Stimulated activated effector memory CD8-positive, alpha-beta T cell treated with anti-CD3 and anti-CD28 coated beads, Interleukin-12 subunit alpha, Interleukin-12 subunit beta, amount 100 ng/mL, for 72 hours (primary cell): ENCODE data around the gene DGKB.

Experiments
- ATAC-seq: fragments of 150-1000 bp; cut with Tn5 transposase; 2 replicates; pipeline ENCODE4 v1.10.0; 2021
- DNase-seq, 2 donors: peaks; one replicate each; pipeline ENCODE4 v3.0.0; 2021 to 2022; ENCODE audit warnings: low spot score in 2 of 2
- H3K27ac Mint-ChIP-seq: one replicate; pipeline ENCODE4 v1.8.0; 2022; ENCODE audit warnings: mild to moderate bottlenecking, mixed read lengths
- H3K36me3 Mint-ChIP-seq: one replicate; pipeline ENCODE4 v1.8.0; 2022; ENCODE audit warnings: mild to moderate bottlenecking, mixed read lengths
- H3K4me1 Mint-ChIP-seq: one replicate; pipeline ENCODE4 v1.8.0; 2022; ENCODE audit warnings: mixed read lengths
- H3K4me3 Mint-ChIP-seq: one replicate; pipeline ENCODE4 v1.8.0; 2022; ENCODE audit warnings: mild to moderate bottlenecking, mixed read lengths
- H3K9me3 Mint-ChIP-seq: one replicate; pipeline ENCODE4 v1.8.0; 2022; ENCODE audit warnings: mixed read lengths

Gene DGKB

DNA sequence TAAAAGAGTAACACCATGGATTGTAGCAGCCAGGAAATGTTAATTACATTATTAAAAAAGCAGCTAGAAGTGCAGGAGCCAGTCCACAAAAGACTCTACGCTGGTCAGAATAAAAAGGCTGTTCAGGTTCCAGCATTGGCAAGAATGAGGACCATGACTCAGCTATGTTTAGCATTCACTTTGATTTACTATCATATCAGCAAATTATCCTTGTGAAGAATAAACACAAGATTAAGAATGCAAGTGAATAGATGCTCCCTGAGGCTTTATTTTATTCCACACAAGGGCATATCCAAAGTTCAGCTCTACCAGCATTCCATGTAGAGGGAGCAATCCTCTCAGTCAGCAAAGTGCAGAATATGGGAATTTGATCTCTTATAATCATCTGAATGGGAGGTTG is 13.6 kb downstream of the DGKB start:
- no peak overlapping the region for H3K4me3 Mint-ChIP-seq
- no peaks in the 10 kb centered on the region for H3K4me1 Mint-ChIP-seq
- DNase-seq (no peak), ATAC-seq (no peak)
- H3K27ac Mint-ChIP-seq = no peak overlapping the region
- peaks cover 10% of the 10 kb centered on the region for H3K9me3 Mint-ChIP-seq
- no peaks in the 10 kb centered on the region for H3K36me3 Mint-ChIP-seq

DNA sequence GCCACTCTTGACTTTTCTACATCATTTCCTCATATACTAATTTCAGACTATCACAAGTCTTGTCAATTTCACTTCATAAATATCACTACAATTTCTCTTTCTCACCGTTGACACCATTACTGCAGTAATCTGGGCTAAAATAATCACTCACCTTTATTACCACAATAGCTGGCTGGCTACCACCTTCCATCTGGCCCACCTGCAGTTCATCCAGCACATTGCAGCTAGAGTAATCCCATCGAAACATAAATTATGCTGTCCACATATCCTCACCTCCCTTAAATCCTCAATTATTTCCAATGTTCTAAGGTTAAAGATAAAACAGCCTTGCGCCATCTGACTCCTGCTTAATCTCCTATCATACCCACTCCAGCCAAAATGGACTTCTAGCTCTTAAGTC is 16.0 kb downstream of the DGKB start:
- H3K4me1 Mint-ChIP-seq = no peaks in the 10 kb centered on the region
- no peaks in the 10 kb centered on the region for H3K36me3 Mint-ChIP-seq
- DNase-seq (no peak), ATAC-seq (no peak)
- H3K9me3 Mint-ChIP-seq = peaks cover 3% of the 10 kb centered on the region
- no peak overlapping the region for H3K27ac Mint-ChIP-seq
- H3K4me3 Mint-ChIP-seq = no peak overlapping the region

DNA sequence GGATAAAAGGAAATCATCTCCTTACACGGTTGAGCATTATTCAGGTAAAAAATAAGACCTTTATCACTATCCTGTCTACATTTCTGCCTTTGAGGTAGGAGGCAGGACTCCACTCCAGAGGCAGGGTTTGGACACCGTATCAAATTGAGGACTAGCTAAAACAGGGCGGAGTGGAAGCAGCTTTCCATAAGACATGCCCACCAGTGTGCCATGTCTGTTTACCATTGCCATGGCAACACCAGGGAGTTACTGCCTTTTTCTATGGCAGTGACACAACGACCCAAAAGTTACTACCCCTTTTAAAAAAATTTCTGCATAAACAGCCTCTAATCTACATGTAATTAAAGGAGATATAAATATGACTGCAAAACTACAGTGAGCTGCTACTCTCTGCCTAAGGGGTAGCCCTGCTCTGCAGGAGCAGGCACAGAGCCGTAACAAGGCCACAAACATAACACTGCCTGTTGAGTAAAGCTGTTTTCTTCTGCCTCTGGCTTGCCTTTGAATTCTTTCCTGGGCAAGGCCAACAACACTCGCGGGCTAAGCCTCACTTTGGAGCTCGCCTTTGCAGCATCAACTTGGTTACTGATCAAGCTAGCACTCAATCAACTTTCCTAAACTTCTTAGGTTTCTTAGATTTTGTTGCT is 26.5 kb downstream of the DGKB start:
- Mint-ChIP-seq H3K27ac (no peak overlapping the region), H3K9me3 (peaks cover 3% of the 10 kb centered on the region)

DNA sequence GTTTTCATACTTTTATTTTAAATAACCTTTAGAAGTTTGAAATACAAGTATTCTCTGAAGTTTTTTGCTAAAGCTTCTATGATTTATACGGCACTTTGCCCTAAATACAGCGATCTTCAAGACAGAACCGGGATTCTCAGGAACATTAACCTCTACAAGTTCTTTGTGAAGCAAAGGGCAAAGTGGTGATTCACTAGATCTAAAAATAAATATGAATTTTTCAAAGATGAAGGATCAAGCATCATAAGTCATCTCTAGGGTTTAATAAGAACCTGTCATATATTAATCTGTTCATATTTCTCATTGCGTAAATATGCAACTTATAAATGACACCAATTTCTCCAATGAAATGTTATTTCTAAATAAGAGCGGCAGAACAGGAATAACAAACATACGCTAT is 30.7 kb downstream of the DGKB start:
- Mint-ChIP-seq H3K27ac (no peak overlapping the region), H3K4me1 (no peaks in the 10 kb centered on the region), H3K4me3 (no peak overlapping the region), H3K36me3 (no peaks in the 10 kb centered on the region), H3K9me3 (peaks cover 2% of the 10 kb centered on the region)
- DNase-seq (no peak), ATAC-seq (no peak)

More for the DNA sequence above, 26.5 kb downstream of the DGKB start:
- Mint-ChIP-seq H3K4me3 (no peak overlapping the region), H3K4me1 (no peaks in the 10 kb centered on the region), H3K36me3 (no peaks in the 10 kb centered on the region)
- no peak for DNase-seq
- ATAC-seq = no peak

DNA sequence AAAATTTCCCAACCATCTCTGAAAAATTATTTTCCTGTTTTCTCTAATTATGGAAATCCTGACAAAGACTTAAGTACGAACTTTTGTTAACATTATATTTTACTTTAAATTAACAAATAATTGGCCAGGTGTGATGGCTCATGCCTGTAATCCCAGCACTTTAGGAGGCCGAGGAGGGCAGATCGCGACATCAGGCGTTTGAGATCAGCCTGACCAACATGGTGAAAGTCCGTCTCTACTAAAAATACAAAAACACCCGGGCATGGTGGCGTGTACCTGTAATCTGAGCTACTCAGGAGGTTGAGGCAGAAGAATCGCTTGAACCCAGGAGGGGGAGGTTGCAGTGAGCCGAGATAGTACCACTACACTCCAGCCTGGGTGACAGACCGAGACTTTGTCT is 32.2 kb downstream of the DGKB start:
- H3K27ac Mint-ChIP-seq = no peak overlapping the region

DNA sequence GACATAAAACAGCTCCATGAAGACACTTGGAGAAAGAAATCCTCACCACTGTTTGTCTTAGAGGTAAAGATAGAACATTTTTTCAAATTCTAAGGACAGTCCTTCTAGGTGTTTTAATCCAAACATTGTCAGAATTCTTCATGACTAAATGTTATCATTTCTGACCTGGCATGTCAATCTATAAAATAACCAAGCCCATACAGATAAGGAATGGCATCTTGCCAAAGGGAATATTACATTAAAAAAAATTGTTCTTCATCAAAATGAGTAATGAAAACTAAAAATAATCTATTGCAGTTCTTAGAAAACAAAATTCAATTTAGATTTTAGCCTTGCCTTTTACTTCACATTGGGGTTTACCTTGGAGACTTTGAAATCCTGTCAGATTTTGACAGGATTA is 33.6 kb downstream of the DGKB start:
- Mint-ChIP-seq H3K9me3 (peaks cover 2% of the 10 kb centered on the region), H3K4me3 (no peak overlapping the region), H3K27ac (no peak overlapping the region), H3K4me1 (no peaks in the 10 kb centered on the region), H3K36me3 (no peaks in the 10 kb centered on the region)
- DNase-seq (no peak), ATAC-seq (no peak)

More for the DNA sequence above, 32.2 kb downstream of the DGKB start:
- DNase-seq = no peak
- no peaks in the 10 kb centered on the region for H3K36me3 Mint-ChIP-seq
- ATAC-seq = no peak
- H3K4me1 Mint-ChIP-seq = no peaks in the 10 kb centered on the region
- H3K4me3 Mint-ChIP-seq = no peak overlapping the region
- peaks cover 2% of the 10 kb centered on the region for H3K9me3 Mint-ChIP-seq

DNA sequence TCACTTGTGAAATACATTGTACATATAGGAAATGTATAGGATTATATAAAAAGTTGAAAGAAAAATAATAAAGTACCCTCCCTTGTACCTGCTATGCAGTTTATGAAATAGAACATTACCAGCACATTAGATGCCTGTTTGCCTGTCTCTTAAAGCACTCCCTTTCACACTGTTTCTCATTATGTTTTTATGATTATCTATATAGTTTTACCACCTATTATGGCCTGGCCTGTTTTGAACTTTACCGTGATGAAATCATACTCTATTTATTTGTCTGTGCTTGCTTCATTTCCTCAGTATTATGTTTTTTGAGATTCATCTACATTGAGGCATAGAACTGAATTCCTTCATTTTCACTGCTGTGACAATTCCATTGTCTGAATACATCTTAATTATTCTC is 41.1 kb downstream of the DGKB start:
- H3K27ac Mint-ChIP-seq = no peak overlapping the region

DNA sequence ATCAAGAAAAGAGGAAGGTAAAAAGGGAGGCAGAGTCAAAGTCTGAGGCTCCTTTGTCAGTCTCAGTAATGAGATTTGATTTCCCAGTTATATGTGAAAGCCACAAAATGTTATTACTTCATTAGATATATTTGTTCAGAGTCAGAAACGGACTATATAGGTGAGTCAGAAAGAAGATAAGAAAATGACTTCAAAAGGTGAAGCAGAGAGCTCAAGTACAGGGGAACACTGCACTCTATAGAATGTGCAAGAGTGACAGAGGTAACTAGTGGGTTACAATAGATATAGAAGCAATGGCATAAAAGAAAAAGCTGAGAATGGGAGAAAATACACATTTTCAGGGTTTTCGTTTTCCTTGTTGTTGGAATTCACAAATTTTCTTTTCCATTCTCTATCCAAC is 43.3 kb downstream of the DGKB start:
- Mint-ChIP-seq H3K27ac (no peak overlapping the region), H3K4me1 (no peaks in the 10 kb centered on the region), H3K9me3 (no peaks in the 10 kb centered on the region), H3K36me3 (no peaks in the 10 kb centered on the region), H3K4me3 (no peak overlapping the region)
- no peak for ATAC-seq
- DNase-seq = no peak

More for the DNA sequence above, 41.1 kb downstream of the DGKB start:
- Mint-ChIP-seq H3K36me3 (no peaks in the 10 kb centered on the region), H3K4me3 (no peak overlapping the region), H3K4me1 (no peaks in the 10 kb centered on the region), H3K9me3 (no peaks in the 10 kb centered on the region)
- ATAC-seq (no peak), DNase-seq (no peak)

DNA sequence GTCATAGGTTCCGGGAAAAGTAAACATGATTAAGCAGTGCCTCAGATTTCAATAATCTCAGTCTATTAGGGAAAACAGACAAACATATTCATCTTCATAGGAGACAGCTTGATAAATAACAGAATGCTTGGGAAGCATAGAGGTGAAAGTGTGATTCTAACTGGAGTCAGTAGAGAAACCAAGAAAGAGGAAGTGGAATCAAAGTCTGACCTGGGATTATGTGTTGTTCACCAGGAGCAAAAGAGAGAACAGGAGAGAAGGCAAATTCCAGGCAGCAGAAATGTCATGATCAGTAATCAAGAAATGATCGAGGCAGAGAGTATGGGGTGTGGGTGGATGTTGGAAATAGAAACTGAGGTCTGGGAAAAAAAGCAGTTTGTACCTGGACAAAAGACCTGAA is 43.7 kb downstream of the DGKB start:
- no peaks in the 10 kb centered on the region for H3K9me3 Mint-ChIP-seq
- H3K36me3 Mint-ChIP-seq = no peaks in the 10 kb centered on the region
- no peaks in the 10 kb centered on the region for H3K4me1 Mint-ChIP-seq
- H3K27ac Mint-ChIP-seq = no peak overlapping the region
- DNase-seq (no peak), ATAC-seq (no peak)
- H3K4me3 Mint-ChIP-seq = no peak overlapping the region

DNA sequence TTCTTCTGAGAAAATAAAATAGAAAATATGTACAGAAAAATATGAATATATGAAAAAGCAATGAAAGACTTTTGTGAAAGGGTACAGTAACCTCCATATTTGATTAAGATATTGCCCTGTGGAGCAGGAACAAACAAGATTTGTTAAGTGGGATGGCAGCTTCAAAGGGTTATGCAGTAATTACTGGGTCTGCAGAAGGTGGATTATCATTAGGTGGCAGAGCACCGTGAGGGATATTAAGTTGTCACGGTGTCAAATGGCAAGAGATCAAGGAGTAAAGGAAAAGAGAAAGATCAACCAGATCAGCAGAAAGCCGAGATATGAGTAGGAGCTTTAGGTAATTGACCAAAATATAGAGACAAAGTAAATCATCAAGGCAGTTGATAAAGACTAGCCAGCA is 44.1 kb downstream of the DGKB start:
- Mint-ChIP-seq H3K4me1 (no peaks in the 10 kb centered on the region), H3K36me3 (no peaks in the 10 kb centered on the region), H3K9me3 (no peaks in the 10 kb centered on the region), H3K4me3 (no peak overlapping the region), H3K27ac (no peak overlapping the region)
- DNase-seq (no peak), ATAC-seq (no peak)

DNA sequence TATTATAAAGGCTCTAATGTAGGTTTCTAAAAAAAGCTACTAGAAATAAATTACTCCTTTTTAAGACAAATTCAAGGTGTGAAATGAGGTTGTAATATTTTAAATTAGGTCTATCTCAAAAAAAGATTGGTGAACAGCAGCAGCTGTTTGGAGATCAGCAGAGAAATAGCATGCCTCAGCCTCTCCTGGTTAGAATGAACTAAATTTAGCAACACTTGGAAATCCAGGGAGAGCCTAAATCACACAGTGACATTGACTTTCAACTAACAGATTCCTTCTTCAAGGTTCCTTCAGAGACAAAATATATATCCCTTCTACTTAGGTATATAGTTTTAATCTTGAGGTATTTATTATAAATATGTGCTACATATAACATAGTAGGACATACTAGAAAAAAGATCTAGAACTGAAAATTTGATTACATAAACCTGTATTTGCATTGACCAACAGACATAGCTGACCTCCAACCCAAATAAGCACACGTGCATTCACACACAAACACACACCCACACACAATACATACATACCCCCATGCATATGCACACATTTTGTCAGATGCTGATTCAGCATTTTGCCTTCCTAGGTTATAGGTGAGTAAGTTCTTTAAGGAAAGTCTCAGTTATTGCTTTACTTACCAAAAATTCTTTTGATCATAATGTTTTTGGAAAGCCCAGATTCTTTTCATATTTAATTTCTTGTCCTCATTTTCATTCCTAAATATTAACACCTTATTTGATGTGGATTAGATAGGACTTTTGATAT is 47.3 kb downstream of the DGKB start:
- Mint-ChIP-seq H3K36me3 (no peaks in the 10 kb centered on the region), H3K4me1 (no peaks in the 10 kb centered on the region), H3K4me3 (no peak overlapping the region), H3K9me3 (no peaks in the 10 kb centered on the region), H3K27ac (no peak overlapping the region)
- no peak for DNase-seq
- no peak for ATAC-seq

DNA sequence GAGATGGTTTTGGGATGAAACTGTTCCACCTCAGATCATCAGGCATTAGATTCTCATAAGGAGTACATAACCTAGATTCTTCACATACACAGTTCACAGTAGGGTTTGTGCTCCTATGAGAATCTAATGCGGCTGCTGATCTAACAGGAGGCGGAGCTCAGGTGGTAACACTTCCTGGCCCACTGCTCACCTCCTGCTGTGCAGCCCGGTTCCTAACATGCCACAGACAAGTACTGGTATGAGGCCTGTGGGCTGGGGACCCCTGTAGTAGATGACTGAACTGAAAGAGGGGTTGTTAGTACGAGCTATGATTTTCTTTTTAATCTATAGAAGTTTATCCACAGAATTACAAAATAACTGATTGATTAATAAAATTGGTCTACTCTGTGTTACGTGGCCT is 48.1 kb downstream of the DGKB start:
- H3K36me3 Mint-ChIP-seq = no peaks in the 10 kb centered on the region
- no peak overlapping the region for H3K27ac Mint-ChIP-seq
- H3K4me3 Mint-ChIP-seq = no peak overlapping the region
- H3K9me3 Mint-ChIP-seq = peaks cover 4% of the 10 kb centered on the region
- H3K4me1 Mint-ChIP-seq = no peaks in the 10 kb centered on the region
- ATAC-seq (no peak), DNase-seq (no peak)

DNA sequence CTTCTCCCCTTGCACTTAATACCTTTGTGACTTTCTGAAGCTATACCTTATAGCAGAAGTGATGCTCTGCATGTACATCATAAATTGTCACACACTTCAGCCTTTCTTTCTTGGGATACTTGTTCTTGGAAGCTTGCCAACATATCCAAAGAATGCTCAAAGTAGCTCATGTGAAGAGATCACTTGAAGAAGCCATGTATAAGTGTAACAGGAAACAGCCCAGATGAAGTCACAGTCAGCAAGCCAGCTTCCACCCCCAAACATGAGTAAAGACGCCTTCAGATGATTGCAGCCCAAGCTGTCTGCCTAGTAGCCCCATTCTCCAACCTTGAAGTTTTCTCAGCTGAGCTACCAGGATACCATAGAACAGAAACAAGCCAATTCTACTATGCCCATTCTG is 50.9 kb downstream of the DGKB start:
- ATAC-seq (no peak), DNase-seq (no peak)
- Mint-ChIP-seq H3K4me3 (no peak overlapping the region), H3K36me3 (no peaks in the 10 kb centered on the region), H3K27ac (no peak overlapping the region), H3K9me3 (peaks cover 6% of the 10 kb centered on the region), H3K4me1 (no peaks in the 10 kb centered on the region)

DNA sequence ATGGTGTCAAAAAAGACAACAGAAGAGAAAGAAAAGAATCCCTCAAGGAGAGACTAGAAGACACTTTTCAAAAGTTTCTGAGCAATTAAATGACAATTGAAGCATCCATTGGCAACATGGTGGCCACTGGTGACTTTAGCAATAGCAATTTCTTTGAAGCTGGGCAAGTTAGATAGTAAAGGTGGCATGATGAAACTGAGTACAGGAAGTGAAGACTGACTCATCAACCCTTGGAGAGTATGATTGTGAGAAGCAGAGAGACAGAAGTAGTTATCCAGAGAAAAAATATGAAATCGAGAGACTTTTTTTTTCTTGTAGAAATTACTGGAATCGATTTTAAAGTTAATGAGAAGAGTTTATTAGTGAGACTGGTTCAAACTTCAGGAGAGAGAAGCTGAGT is 52.5 kb downstream of the DGKB start:
- peaks cover 8% of the 10 kb centered on the region for H3K9me3 Mint-ChIP-seq
- H3K4me1 Mint-ChIP-seq = no peaks in the 10 kb centered on the region
- H3K36me3 Mint-ChIP-seq = no peaks in the 10 kb centered on the region
- no peak overlapping the region for H3K4me3 Mint-ChIP-seq
- ATAC-seq (peak; percentile 51), DNase-seq (no peak)
- no peak overlapping the region for H3K27ac Mint-ChIP-seq

DNA sequence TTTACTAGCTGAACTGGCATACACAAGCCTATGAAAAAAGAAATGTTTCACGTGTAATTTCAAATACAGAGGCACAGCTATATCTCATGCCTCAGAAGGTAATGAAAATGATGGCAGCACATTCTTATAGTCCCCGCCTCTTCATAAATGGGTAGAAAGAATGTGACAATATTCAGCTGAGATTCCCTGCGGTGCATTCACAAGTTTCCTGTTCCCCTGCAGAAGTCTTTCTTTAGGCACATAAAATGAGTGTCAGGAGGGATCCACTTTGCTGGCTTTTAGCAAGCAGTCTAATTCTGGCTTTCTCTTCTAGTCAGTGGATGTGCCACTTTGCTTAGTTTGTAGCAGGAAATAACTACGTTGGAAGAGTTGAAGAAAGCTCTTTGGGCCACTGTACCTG is 56.1 kb downstream of the DGKB start:
- Mint-ChIP-seq H3K36me3 (no peaks in the 10 kb centered on the region), H3K4me1 (no peaks in the 10 kb centered on the region), H3K9me3 (peaks cover 8% of the 10 kb centered on the region), H3K4me3 (no peak overlapping the region), H3K27ac (no peak overlapping the region)
- DNase-seq (no peak), ATAC-seq (no peak)

DNA sequence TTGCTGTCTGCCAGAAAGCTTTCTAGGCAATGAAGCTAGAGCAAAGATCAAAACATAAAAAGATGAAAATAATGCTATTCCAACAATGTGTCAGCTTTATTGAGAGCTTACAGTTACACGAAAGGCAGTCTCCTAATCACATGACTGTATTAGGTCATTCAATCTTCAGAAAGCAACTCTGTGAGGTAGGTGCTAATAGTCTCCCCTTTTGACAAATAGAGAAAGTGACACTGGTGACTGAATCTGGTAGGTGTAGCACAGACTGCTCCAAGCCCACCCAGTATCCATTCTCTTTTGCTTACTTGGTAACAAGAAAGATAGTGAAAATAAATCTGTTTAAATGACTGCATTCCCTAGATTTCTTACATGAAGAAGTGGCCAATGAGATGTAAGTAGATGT is 58.8 kb downstream of the DGKB start:
- DNase-seq (no peak), ATAC-seq (no peak)
- H3K4me3 Mint-ChIP-seq = no peak overlapping the region
- no peak overlapping the region for H3K27ac Mint-ChIP-seq
- H3K9me3 Mint-ChIP-seq = peaks cover 10% of the 10 kb centered on the region
- H3K4me1 Mint-ChIP-seq = no peaks in the 10 kb centered on the region
- no peaks in the 10 kb centered on the region for H3K36me3 Mint-ChIP-seq
